SK-N-SH treated with all-trans-retinoic acid at 6 μM for 48 hours (cell line): ENCODE results near the gene UTF1.

Experiments
- ATAC-seq: fragments of 200-7000 bp; cut with Tn5 transposase; 3 replicates; pipeline ENCODE4 v1.9.1; 2020; ENCODE audit warnings: mild to moderate bottlenecking, moderate library complexity
- BACH2 ChIP-seq: fragments of 250-450 bp; sonication (Bioruptor Pico); IDR thresholded peaks from 2 replicates; pipeline ENCODE4 v1.9.0; 2021; ENCODE audit warnings: mild to moderate bottlenecking, borderline replicate concordance
- CSDC2 ChIP-seq: fragments of 250-450 bp; sonication (Bioruptor Pico); IDR thresholded peaks from 2 replicates; pipeline ENCODE4 v1.5.0; 2020; ENCODE audit warnings: mild to moderate bottlenecking, moderate library complexity
- ESRRG ChIP-seq: fragments of 250-450 bp; sonication (Bioruptor Pico); IDR thresholded peaks from 2 replicates; pipeline ENCODE4 v1.6.1; 2021; ENCODE audit warnings: mild to moderate bottlenecking
- GLIS3 ChIP-seq: fragments of 250-450 bp; sonication (Bioruptor Pico); IDR thresholded peaks from 2 replicates; pipeline ENCODE4 v1.5.0; 2020; ENCODE audit warnings: mild to moderate bottlenecking, moderate library complexity
- ISL1 ChIP-seq: fragments of 250-450 bp; sonication (Bioruptor Pico); IDR thresholded peaks from 2 replicates; pipeline ENCODE4 v2.1.2; 2022; ENCODE audit warnings: mild to moderate bottlenecking, moderate library complexity
- OSR1 ChIP-seq: fragments of 250-450 bp; sonication (Bioruptor Pico); IDR thresholded peaks from 2 replicates; pipeline ENCODE4 v1.8.0; 2022; ENCODE audit warnings: moderate library complexity, mild to moderate bottlenecking, inconsistent platforms
- PATZ1 ChIP-seq: fragments of 250-450 bp; sonication (Bioruptor Pico); IDR thresholded peaks from 2 replicates; pipeline ENCODE4 v1.8.0; 2020; ENCODE audit warnings: mild to moderate bottlenecking, moderate library complexity, borderline replicate concordance
- PPARA ChIP-seq: fragments of 250-450 bp; sonication (Bioruptor Pico); IDR thresholded peaks from 2 replicates; pipeline ENCODE4 v1.5.0; 2020; ENCODE audit warnings: mild to moderate bottlenecking, borderline replicate concordance
- RARB ChIP-seq: fragments of 250-450 bp; sonication (Bioruptor Pico); IDR thresholded peaks from 2 replicates; pipeline ENCODE4 v1.8.0; 2021; ENCODE audit warnings: mild to moderate bottlenecking, moderate library complexity
- SNAI2 ChIP-seq: fragments of 250-450 bp; sonication (Bioruptor Pico); IDR thresholded peaks from 2 replicates; pipeline ENCODE4 v1.5.0; 2020; ENCODE audit warnings: mild to moderate bottlenecking, moderate library complexity
- TCF4 ChIP-seq: fragments of 250-450 bp; sonication (Bioruptor Pico); IDR thresholded peaks from 2 replicates; pipeline ENCODE4 v1.8.0; 2021; ENCODE audit warnings: mild to moderate bottlenecking, moderate library complexity, borderline replicate concordance
- TOX ChIP-seq: fragments of 250-450 bp; sonication (Bioruptor Pico); IDR thresholded peaks from 2 replicates; pipeline ENCODE4 v1.8.0; 2021; ENCODE audit warnings: mild to moderate bottlenecking, moderate library complexity, borderline replicate concordance
- ZC3H10 ChIP-seq: fragments of 250-450 bp; sonication (Bioruptor Pico); IDR thresholded peaks from 2 replicates; pipeline ENCODE4 v1.5.1; 2021; ENCODE audit warnings: mild to moderate bottlenecking, moderate library complexity
- ZFP3 ChIP-seq: fragments of 250-450 bp; sonication (Bioruptor Pico); IDR thresholded peaks from 2 replicates; pipeline ENCODE4 v1.5.0; 2020; ENCODE audit warnings: mild to moderate bottlenecking, moderate library complexity
- ZFP30 ChIP-seq: fragments of 450-650 bp; formaldehyde crosslinking; IDR thresholded peaks from 2 replicates; pipeline ENCODE4 v1.5.0; 2022; ENCODE audit warnings: mild to moderate bottlenecking, moderate library complexity
- ZNF565 ChIP-seq: fragments of 450-650 bp; formaldehyde crosslinking; conservative IDR thresholded peaks from 2 replicates; pipeline ENCODE4 v1.5.0; 2020; ENCODE audit warnings: low read depth, mild to moderate bottlenecking, moderate library complexity
- ZNF70 ChIP-seq: fragments of 450-650 bp; formaldehyde crosslinking; IDR thresholded peaks from 2 replicates; pipeline ENCODE4 v1.5.0; 2020; ENCODE audit warnings: mild to moderate bottlenecking, moderate library complexity
- ZNF8 ChIP-seq: fragments of 450-650 bp; formaldehyde crosslinking; IDR thresholded peaks from 2 replicates; pipeline ENCODE4 v1.5.0; 2020; ENCODE audit warnings: mild to moderate bottlenecking, moderate library complexity
- TF ChIP-seq, protein P1 (sequence below): fragments of 250-450 bp; sonication (Bioruptor Pico); IDR thresholded peaks from 2 replicates; pipeline ENCODE4 v1.5.1; 2020; ENCODE audit warnings: low read depth, mild to moderate bottlenecking, moderate library complexity
- TF ChIP-seq, protein P2 (sequence below): fragments of 250-450 bp; sonication (Bioruptor Pico); IDR thresholded peaks from 2 replicates; pipeline ENCODE4 v1.5.0; 2020; ENCODE audit warnings: mild to moderate bottlenecking, moderate library complexity

The UTF1 gene

GRCh38 chr10:133195096-133195495, 34.9 kb upstream of the UTF1 start:
- no peak for TF ChIP-seq RARB
- TF ChIP-seq, protein P1, sequence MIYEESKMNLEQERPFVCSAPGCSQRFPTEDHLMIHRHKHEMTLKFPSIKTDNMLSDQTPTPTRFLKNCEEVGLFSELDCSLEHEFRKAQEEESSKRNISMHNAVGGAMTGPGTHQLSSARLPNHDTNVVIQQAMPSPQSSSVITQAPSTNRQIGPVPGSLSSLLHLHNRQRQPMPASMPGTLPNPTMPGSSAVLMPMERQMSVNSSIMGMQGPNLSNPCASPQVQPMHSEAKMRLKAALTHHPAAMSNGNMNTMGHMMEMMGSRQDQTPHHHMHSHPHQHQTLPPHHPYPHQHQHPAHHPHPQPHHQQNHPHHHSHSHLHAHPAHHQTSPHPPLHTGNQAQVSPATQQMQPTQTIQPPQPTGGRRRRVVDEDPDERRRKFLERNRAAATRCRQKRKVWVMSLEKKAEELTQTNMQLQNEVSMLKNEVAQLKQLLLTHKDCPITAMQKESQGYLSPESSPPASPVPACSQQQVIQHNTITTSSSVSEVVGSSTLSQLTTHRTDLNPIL = no peak
- TF ChIP-seq ZNF565 = no peak
- TF ChIP-seq ZC3H10 (CRISPR knock-in tag) = no peak
- no peak for TF ChIP-seq SNAI2 (CRISPR knock-in tag)
- no peak for TF ChIP-seq TCF4
- TF ChIP-seq ZFP30 (CRISPR knock-in tag) = no peak
- no peak for ATAC-seq

DNA sequence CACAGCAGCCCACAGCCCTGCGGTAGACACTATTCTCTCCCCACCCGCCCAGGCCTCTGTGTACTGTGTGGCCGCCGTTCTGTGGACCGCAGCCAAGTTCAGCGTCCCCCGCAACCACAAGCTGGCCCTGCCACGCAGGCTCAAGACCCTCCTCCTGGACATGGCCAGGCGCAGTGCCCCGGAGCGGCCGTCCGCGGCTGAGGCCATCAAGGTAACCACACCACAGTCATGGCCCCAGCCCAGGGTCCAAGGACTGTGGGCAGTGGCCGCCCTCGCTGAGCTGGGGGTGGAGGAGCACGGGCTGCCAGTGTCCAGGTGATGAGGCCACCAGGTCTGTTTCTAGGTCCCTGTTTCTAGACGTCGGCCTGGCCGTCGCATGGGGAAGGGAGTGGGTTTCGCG, 34.4 kb upstream of the UTF1 start:
- TF ChIP-seq PPARA (CRISPR knock-in tag) = no peak
- TF ChIP-seq ZNF8 (CRISPR knock-in tag) = no peak
- TF ChIP-seq PATZ1 = no peak
- no peak for TF ChIP-seq GLIS3 (CRISPR knock-in tag)
- no peak for TF ChIP-seq TOX
- no peak for TF ChIP-seq CSDC2 (CRISPR knock-in tag)
- ATAC-seq = no peak

DNA sequence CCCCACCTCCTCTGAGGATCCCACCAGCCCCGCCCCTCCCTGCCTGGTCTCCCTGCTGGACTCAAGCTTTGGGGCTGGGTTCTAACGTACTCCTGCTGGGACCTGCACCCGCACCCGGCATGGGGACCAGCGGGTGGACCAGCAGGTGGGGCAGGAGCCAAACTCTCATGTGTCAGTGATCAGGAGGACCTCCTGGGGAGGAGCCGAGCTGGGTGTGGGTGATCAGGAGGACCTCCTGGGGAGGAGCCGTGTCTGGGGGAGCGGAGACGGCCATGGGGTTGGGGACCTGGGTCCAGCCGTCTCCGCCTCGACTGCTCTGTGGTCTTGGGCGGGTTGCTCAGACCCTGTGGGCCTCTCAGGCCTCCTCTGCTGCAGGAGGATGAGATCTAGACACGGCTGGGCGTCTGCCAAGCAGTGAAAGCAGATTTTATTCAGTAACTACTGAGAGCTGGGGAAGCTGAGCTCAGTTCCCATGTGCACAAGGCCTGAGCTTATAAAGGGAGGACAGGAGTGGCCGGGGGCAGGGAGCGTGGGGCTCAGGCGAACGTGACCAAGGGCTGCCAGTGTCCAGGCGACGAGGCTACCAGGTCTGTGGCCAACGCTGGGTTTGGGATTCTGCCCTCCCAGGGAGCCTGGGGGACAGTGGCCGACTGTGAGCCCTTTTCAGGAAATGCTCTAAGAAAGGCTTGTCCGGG, 33.6 kb upstream of the UTF1 start:
- no peak for ATAC-seq
- TF ChIP-seq ZFP30 (CRISPR knock-in tag) (no peak), PATZ1 (no peak), TOX (no peak), GLIS3 (CRISPR knock-in tag) (no peak), ZFP3 (CRISPR knock-in tag) (no peak), ZNF70 (no peak), ESRRG (no peak), ISL1 (no peak), BACH2 (CRISPR knock-in tag) (no peak), ZC3H10 (CRISPR knock-in tag) (no peak), RARB (no peak), OSR1 (CRISPR knock-in tag) (no peak), TCF4 (no peak), PPARA (CRISPR knock-in tag) (no peak), CSDC2 (CRISPR knock-in tag) (no peak)
- TF ChIP-seq, protein P1 = no peak
- TF ChIP-seq, protein P2, sequence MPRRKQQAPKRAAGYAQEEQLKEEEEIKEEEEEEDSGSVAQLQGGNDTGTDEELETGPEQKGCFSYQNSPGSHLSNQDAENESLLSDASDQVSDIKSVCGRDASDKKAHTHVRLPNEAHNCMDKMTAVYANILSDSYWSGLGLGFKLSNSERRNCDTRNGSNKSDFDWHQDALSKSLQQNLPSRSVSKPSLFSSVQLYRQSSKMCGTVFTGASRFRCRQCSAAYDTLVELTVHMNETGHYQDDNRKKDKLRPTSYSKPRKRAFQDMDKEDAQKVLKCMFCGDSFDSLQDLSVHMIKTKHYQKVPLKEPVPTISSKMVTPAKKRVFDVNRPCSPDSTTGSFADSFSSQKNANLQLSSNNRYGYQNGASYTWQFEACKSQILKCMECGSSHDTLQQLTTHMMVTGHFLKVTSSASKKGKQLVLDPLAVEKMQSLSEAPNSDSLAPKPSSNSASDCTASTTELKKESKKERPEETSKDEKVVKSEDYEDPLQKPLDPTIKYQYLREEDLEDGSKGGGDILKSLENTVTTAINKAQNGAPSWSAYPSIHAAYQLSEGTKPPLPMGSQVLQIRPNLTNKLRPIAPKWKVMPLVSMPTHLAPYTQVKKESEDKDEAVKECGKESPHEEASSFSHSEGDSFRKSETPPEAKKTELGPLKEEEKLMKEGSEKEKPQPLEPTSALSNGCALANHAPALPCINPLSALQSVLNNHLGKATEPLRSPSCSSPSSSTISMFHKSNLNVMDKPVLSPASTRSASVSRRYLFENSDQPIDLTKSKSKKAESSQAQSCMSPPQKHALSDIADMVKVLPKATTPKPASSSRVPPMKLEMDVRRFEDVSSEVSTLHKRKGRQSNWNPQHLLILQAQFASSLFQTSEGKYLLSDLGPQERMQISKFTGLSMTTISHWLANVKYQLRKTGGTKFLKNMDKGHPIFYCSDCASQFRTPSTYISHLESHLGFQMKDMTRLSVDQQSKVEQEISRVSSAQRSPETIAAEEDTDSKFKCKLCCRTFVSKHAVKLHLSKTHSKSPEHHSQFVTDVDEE (CRISPR knock-in tag) = no peak
